ENCODE data around the gene PRSS36.

PRSS36 gene

GRCh38 chr16:31128711-31129567 is 20.9 kb downstream of the PRSS36 start:
- H3K9ac ChIP-seq (ENCODE audit: low read depth, low read length): no peak overlapping the region
- DNase-seq: no peak

GRCh38 chr16:31127182-31127581 is 22.7 kb downstream of the PRSS36 start:
- ATAC-seq (ENCODE audit: insufficient read depth, low read depth) (no peak), DNase-seq (no peak)
- Histone ChIP-seq H3K9ac (ENCODE audit: low read depth, low read length) (no peak overlapping the region), H3K36me3 (ENCODE audit: insufficient read depth, low read length) (peaks cover 65% of the 10 kb centered on the region), H3K4me1 (ENCODE audit: insufficient read depth, low read length) (no peaks in the 10 kb centered on the region), H3K27me3 (ENCODE audit: insufficient read depth, low read length, poor library complexity) (no peaks in the 10 kb centered on the region), H3K4me3 (ENCODE audit: low read depth in 1 of 2, low read length in 2 of 2) (no peak overlapping the region), H3K27ac (ENCODE audit: low read length) (no peak overlapping the region), H2AFZ (ENCODE audit: low read depth, low read length) (no peak overlapping the region), H4K20me1 (ENCODE audit: insufficient read depth, low read length) (no peaks in the 10 kb centered on the region), H3K9me3 (ENCODE audit: insufficient read depth, low read length, severe bottlenecking) (no peaks in the 10 kb centered on the region), H3K4me2 (ENCODE audit: insufficient read depth, low read length) (no peak overlapping the region), H3K79me2 (ENCODE audit: insufficient read depth, low read length) (no peaks in the 10 kb centered on the region)
- no peak for TF ChIP-seq EZH2 (IDR thresholded peaks at IDR 0.05; ENCODE audit: borderline replicate concordance, low read depth, low read length, severe bottlenecking)
- TF ChIP-seq CTCF (IDR thresholded peaks at IDR 0.05; ENCODE audit: borderline replicate concordance, extremely low read depth, low read length, poor library complexity, severe bottlenecking): no peak

More at GRCh38 chr16:31128711-31129567, 20.9 kb downstream of the PRSS36 start:
- ATAC-seq (ENCODE audit: insufficient read depth, low read depth): no peak
- Histone ChIP-seq H3K27ac (ENCODE audit: low read length) (no peak overlapping the region), H3K4me3 (ENCODE audit: low read depth in 1 of 2, low read length in 2 of 2) (no peak overlapping the region), H3K79me2 (ENCODE audit: insufficient read depth, low read length) (no peaks in the 10 kb centered on the region), H3K4me1 (ENCODE audit: insufficient read depth, low read length) (no peaks in the 10 kb centered on the region), H4K20me1 (ENCODE audit: insufficient read depth, low read length) (no peaks in the 10 kb centered on the region), H3K36me3 (ENCODE audit: insufficient read depth, low read length) (peaks cover 54% of the 10 kb centered on the region), H3K27me3 (ENCODE audit: insufficient read depth, low read length, poor library complexity) (no peaks in the 10 kb centered on the region), H3K9me3 (ENCODE audit: insufficient read depth, low read length, severe bottlenecking) (no peaks in the 10 kb centered on the region), H3K4me2 (ENCODE audit: insufficient read depth, low read length) (no peak overlapping the region), H2AFZ (ENCODE audit: low read depth, low read length) (no peak overlapping the region)
- no peak for TF ChIP-seq EZH2 (IDR thresholded peaks at IDR 0.05; ENCODE audit: borderline replicate concordance, low read depth, low read length, severe bottlenecking)
- no peak for TF ChIP-seq CTCF (IDR thresholded peaks at IDR 0.05; ENCODE audit: borderline replicate concordance, extremely low read depth, low read length, poor library complexity, severe bottlenecking)

- H3K27me3 ChIP-seq (ENCODE audit: insufficient read depth, low read length, poor library complexity): no peaks in the 10 kb centered on the region
- ATAC-seq (ENCODE audit: insufficient read depth, low read depth) (no peak), DNase-seq (no peak)
- H3K4me1 ChIP-seq (ENCODE audit: insufficient read depth, low read length): no peaks in the 10 kb centered on the region
- no peak overlapping the region for H3K4me3 ChIP-seq (ENCODE audit: low read depth in 1 of 2, low read length in 2 of 2)
- TF ChIP-seq EZH2 (IDR thresholded peaks at IDR 0.05; ENCODE audit: borderline replicate concordance, low read depth, low read length, severe bottlenecking) (no peak), CTCF (IDR thresholded peaks at IDR 0.05; ENCODE audit: borderline replicate concordance, extremely low read depth, low read length, poor library complexity, severe bottlenecking) (no peak)
- H3K79me2 ChIP-seq (ENCODE audit: insufficient read depth, low read length): no peaks in the 10 kb centered on the region
- no peak overlapping the region for H3K27ac ChIP-seq (ENCODE audit: low read length)
- no peaks in the 10 kb centered on the region for H4K20me1 ChIP-seq (ENCODE audit: insufficient read depth, low read length)
- no peak overlapping the region for H3K9ac ChIP-seq (ENCODE audit: low read depth, low read length)
- no peak overlapping the region for H2AFZ ChIP-seq (ENCODE audit: low read depth, low read length)
- H3K9me3 ChIP-seq (ENCODE audit: insufficient read depth, low read length, severe bottlenecking): no peaks in the 10 kb centered on the region
- H3K4me2 ChIP-seq (ENCODE audit: insufficient read depth, low read length): no peak overlapping the region
- H3K36me3 ChIP-seq (ENCODE audit: insufficient read depth, low read length): peaks cover 66% of the 10 kb centered on the region
These were observed 24.0 kb downstream of the PRSS36 start for GRCh38 chr16:31125844-31126243.

Data from DND-41 (cell line).